Posterior vena cava (tissue), 2 donors: ENCODE data around the gene IFITM1. TPM values are rescaled to one million over a fixed set of nuclear protein-coding genes. Genes with fewer than 3 reads are reported as not detected.
A peak's percentile ranks its signal among the peaks of the same experiment; 100 is the strongest.

Experiments used
- DNase-seq: peaks from one replicate; pipeline ENCODE4 v3.0.0-alpha.2; 2020; ENCODE audit warnings: low spot score
- intact Hi-C, 2 donors: fragments of 100-400 bp; cut with DNase I; formaldehyde crosslinking; loops; one replicate each; pipeline versions ENCODE4 v1.14.1 to v1.14.2; 2022 to 2023
- long read RNA-seq, 2 donors: library from polyadenylated mRNA; unstranded; transcript quantifications; one replicate each; pipeline ENCODE4 v2.0.0, GENCODE V29; 2020 to 2021
- total RNA-seq, 2 donors: library from RNA; stranded (reverse); fragmentation: NEBNext Ultra II Directional; extraction: Animal tissue kit (Norgen Biotek cat#: 25700); gene quantifications; one replicate each; pipeline ENCODE4 v1.2.1, GENCODE V29; 2021
- donor health status: DM: yes; HTN: yes; CAD: no.
- donor health status: DM: yes; HTN: yes; CAD: no.

Gene IFITM1
- 100 to 1,000 TPM; 205 to 275 TPM for total RNA-seq
- long read RNA-seq, donor 1, transcript IFITM1-202 (2 exons, 855 nt), result major isoform, 81 of 82 reads
- long read RNA-seq, donor 1, partial matches to known transcripts, result 0 of 82 reads
- long read RNA-seq, donor 1, other reads (novel, unspliced or antisense), result 1 of 82 reads
- long read RNA-seq, donor 2, transcript IFITM1-202 (2 exons, 855 nt), result major isoform, 156 of 164 reads
- long read RNA-seq, donor 2, partial matches to known transcripts, result 0 of 164 reads
- long read RNA-seq, donor 2, other reads (novel, unspliced or antisense), result 7 of 164 reads

DNA sequence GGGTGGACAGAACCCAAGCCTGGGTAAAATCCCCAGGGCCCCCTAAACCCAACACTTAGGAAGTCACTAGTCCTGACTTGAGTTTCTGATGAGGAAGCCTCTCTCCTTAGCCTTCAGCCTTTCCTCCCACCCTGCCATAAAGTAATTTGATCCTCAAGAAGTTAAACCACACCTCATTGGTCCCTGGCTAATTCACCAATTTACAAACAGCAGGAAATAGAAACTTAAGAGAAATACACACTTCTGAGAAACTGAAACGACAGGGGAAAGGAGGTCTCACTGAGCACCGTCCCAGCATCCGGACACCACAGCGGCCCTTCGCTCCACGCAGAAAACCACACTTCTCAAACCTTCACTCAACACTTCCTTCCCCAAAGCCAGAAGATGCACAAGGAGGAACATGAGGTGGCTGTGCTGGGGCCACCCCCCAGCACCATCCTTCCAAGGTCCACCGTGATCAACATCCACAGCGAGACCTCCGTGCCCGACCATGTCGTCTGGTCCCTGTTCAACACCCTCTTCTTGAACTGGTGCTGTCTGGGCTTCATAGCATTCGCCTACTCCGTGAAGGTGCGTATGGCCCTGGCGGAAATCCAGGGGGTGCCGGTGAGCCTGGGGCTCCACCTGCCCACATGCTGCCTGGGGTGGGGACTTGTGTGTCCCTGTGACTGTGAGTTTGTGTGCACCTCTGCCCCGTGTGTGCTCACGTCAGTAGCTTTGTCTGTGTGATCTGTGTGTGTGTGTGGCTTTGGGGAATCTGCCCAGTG, at the start of gene IFITM1:
Gene IFITM1, plus strand, starts transcription at position 254 of the 767 bp plus-strand sequence. Its CDS starts 131 bp downstream, at position 385.
- intact Hi-C loops, result no loop called here
- peak; percentile 80 for DNase-seq

DNA sequence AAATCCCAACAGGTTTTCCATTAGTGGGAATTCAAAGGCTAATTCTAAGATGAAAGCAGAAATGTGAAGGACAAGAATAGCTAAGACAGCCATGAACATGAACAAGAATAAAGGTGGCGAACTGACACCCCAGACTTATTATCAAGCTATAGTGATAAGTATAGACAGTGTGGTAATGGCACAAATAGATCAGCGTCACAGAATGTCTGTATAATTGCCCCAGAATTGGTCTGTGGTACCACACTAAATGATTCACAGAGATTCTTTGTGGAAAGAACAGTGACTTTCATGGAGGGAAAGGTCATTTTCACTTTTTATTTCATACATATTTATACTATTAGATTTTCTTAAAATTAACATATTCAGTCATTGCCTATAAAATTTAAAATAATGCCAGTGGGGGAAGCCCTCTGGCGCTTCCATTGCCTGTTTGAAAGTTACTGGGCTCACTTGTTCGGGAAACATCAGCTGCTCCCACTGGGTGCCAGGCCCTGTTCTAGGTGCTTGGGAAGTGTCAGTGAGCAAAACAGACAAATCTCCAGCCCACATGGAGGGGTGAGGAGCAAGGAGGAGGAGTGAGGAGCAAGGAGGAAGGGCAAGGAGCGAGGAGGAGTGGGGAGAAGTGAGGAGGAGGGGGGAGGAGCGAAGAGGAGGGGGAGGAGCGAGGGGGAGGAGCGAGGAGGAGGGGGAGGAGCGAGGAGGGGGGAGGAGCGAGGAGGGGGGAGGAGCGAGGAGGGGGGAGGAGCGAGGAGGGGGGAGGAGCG, 47.0 kb upstream of the IFITM1 start:
- intact Hi-C loops, result loop anchor here in 1 of 2 donors (10.0 kb wide), 1 partner anchor 118 kb away; no protein-coding TSS in a partner anchor
- DNase-seq, result no peak

GRCh38 chr11:267491-267994, 46.3 kb upstream of the IFITM1 start:
- peak; percentile 93 for DNase-seq
- intact Hi-C loops, result loop anchor here in 1 of 2 donors (10.0 kb wide), 1 partner anchor 117 kb away; no protein-coding TSS in a partner anchor

DNA sequence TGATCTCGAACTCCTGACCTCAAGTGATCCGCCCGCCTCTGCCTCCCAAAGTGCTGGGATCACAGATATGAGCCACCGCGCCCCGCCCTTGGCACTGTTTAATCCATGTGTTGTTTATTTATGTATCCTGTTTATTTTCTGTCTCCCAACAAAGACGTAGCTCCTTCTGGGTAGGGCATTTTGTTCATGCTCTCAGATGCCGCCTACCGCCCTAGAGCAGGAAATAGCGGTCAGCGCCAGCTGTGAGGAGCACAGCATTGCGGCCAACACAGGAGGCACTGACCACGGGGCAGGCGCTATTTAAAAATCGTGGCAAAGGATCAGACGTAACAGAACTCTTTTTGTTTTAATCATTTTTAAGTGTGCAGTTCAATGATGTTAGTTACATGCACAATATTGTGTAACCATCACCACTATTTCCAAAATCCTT, 45.1 kb upstream of the IFITM1 start:
- intact Hi-C loops, result loop anchor here in 1 of 2 donors (10.0 kb wide), 1 partner anchor 116 kb away; no protein-coding TSS in a partner anchor
- DNase-seq, result peak; percentile 91

DNA sequence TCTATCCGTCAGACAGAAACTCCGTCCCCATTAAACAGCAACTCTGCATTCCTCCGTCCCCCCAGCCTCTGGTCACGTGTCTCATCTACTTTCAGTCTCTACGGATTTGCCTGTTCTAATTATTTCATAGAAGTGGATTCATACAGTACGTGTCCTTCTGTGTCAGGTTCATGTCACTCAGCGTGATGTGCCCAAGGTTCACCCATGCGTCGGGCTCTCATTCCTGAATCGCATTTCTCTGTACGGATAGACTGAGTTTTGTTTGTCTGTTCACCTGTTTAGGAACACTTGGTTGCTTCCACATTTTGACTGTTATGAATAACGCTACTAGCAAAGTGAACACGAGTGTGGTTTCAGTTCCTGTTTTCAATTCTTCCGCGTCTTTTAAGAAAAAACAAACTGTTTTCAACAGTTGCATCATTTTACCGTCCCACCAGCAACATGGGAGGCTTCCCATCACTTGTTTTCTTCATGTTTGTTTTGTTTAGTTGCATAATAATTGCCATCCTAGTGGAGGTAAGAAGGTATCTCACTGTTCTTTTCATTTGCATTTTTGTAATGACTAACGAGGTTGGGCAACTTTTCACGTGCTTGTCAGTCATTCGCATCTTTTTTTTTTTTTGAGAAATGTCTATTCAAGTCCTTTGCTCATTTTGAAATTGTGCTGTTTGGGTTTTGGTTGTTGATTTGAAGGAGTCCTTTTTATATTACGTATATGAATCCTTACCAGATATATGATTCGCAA, 44.5 kb upstream of the IFITM1 start:
- DNase-seq, result no peak

DNA sequence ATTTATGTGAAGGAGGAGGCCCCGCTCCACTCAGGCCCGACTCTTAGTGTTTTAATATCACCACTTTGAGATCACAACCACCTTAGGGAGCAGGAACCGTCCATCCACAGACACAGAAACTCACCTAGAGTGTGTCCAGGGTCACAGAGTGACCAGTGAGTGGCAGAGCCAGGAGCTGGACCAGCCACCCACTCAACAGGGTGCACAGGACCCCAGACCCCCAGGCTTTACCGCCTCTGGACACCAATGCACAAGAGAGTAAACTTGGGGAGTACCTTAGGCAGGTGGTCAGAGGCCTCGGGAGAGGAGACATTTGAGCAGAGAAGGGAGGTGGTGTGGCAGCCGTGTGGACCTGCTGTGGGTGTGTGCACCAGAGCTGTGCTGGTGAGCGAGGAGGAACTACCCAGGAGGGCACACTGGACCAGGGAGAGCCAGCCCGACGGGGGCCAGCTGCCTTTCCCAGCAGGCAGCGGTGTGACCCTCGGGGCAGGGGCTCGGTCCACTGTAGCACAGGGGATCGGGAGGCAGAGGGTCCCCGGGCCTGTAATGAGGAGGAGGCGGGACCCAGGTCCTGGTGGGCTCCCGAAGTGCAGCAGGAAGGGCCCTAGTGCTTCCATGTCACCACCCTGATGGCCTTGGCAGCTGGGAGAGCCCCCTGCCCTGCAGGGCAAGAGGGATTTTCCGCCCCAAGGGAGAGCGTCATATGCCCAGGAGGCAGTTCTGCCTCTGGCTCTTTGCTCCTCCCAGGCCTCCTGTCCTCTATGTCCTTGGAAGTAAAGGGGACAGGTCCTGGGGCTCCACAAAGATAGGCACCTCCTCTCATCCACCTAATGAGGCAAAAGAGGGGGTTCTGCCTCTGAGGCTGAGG, 43.2 kb upstream of the IFITM1 start:
- no peak for DNase-seq

More for the DNA sequence above, 44.5 kb upstream of the IFITM1 start:
- intact Hi-C loops, result loop anchor here in 1 of 2 donors (10.0 kb wide), 1 partner anchor 115 kb away; no protein-coding TSS in a partner anchor

DNA sequence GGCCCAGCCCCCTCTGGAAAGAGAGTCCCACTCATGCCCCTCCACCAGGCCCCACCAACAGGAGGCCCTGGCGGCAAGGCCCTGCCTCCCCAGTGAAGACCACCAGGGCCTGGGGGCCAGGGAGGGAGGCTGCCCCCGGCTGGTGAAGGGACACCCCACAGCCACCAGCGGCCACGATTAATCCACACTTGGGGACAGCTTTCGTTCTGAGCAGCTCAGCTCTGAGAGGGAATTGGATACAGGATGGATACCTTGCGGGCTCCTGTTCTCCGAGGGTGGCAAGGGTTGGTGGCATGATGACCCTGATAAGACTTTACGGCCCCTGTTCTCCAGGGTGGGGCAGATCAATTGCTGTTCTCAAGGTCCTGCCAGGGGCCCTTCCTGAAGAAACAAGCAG, 42.5 kb upstream of the IFITM1 start:
- no peak for DNase-seq
- intact Hi-C loops, result no loop called here

More for the DNA sequence above, 43.2 kb upstream of the IFITM1 start:
- intact Hi-C loops, result no loop called here

GRCh38 chr11:272195-272930, 41.5 kb upstream of the IFITM1 start:
- DNase-seq, result no peak
- intact Hi-C loops, result no loop called here

DNA sequence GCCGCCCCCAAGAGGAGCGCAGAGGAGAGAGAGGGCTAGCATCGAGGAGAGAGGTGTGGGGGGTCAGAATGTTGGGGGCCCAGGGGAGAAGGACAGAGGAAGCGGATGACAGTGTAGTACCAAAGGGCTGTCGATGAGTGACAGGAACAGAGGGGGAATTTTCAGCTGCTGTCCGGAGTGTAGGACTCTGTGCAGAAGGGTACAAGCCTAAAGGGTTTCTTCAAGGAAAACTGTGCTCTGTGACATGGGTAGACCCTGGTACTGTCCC, 41.0 kb upstream of the IFITM1 start:
- intact Hi-C loops, result no loop called here
- DNase-seq, result no peak

GRCh38 chr11:276219-276618, 37.6 kb upstream of the IFITM1 start:
- no peak for DNase-seq
- intact Hi-C loops, result no loop called here

GRCh38 chr11:278001-278951, 35.6 kb upstream of the IFITM1 start, which contains the start of gene NLRP6:
Gene NLRP6, plus strand, starts transcription at chr11:278407. Its CDS starts 163 bp downstream, at chr11:278570.
- intact Hi-C loops, result no loop called here

DNA sequence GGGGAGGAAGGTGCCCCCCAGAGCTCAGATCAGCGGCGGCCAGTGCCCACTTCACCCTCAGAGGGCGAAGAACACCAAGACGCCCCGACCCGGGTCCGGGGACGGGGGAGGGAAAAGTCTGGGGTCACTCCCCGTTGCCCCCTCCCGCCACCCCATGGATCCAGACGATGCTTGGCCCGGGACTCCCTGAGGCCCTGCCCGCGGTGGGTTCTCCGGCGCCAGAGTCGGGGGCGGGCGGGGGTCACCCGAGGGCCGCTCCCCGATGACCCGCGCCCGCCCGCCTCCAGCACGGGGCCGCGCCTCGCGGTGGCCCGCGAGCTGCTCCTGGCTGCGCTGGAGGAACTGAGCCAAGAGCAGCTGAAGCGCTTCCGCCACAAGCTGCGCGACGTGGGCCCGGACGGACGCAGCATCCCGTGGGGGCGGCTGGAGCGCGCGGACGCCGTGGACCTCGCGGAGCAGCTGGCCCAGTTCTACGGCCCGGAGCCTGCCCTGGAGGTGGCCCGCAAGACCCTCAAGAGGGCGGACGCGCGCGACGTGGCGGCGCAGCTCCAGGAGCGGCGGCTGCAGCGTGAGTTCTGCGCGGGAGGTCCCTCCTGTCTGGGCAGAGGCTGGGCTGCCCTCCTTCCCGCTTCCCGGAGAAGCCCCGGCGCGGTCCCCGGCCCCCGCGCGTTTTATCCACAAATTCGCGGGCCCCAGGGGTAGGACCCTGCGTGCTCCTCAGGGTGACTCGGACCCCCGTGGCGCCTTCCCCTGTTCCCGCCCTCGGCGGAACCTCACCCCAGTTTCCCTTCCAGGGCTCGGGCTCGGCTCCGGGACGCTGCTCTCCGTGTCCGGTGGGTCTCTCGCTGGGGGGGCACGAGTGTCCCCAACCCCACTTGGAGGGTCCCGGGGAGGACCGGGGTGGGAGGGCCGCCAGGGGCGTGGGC, 34.5 kb upstream of the IFITM1 start:
- intact Hi-C loops, result no loop called here
- DNase-seq, result peak; percentile 81

More at GRCh38 chr11:278001-278951, 35.6 kb upstream of the IFITM1 start, which contains the start of gene NLRP6:
- DNase-seq, result peak; percentile 76

- intact Hi-C loops, result no loop called here
- DNase-seq, result peak; percentile 81
Measured at GRCh38 chr11:279966-280705, 33.7 kb upstream of the IFITM1 start.

- peak; percentile 82 for DNase-seq
Measured at GRCh38 chr11:280706-281485, 32.9 kb upstream of the IFITM1 start.

More at GRCh38 chr11:280706-281485, 32.9 kb upstream of the IFITM1 start:
- intact Hi-C loops, result no loop called here
